PC-3 (cell line): Measurements from ENCODE around the gene FCHO1. TPM values are rescaled to one million over a fixed set of nuclear protein-coding genes. Genes with fewer than 3 reads are reported as not detected.
"Not testable (repeated sequence)": the region's sequence is repeated elsewhere in the genome, so short reads cannot be mapped to it uniquely, and the experiment has no call there.

Experiments used
- ATAC-seq: fragments of 200-7000 bp; cut with Tn5 transposase; 2 replicates; pipeline ENCODE4 v1.9.1; 2020; ENCODE audit warnings: mild to moderate bottlenecking, moderate library complexity
- BruUV-seq: library from RNA; stranded (reverse); fragments of 400-500 nt; replicated peaks from 2 replicates; lab custom pipeline; 2021; lab: Mats Ljungman, UMichigan
- CTCF ChIA-PET: fragments of 300-600 bp; sonication (Branson Sonifier 250); formaldehyde crosslinking; loops from one replicate; lab custom pipeline; 2022; ENCODE audit warnings: antibody characterized with exemption; lab: Charles Lee
- POLR2A ChIA-PET: fragments of 300-600 bp; sonication (Branson Sonifier 250); formaldehyde crosslinking; loops from one replicate; lab custom pipeline; 2022; ENCODE audit warnings: antibody characterized with exemption; ENCODE audit not compliant: unreplicated experiment; lab: Charles Lee
- DNase-seq: peaks from one replicate; pipeline ENCODE4 v3.0.0-alpha.2; 2015
- H2AFZ ChIP-seq: fragments of 300-600 bp; sonication (generic); 2 replicates; pipeline ENCODE4 v1.6.0; 2016; ENCODE audit warnings: antibody characterized with exemption, low read length
- H3F3A ChIP-seq: fragments of 300-600 bp; sonication (generic); one replicate; pipeline ENCODE4 v1.6.0; 2017; ENCODE audit warnings: antibody characterized with exemption, low read length, control low read depth, mild to moderate bottlenecking; ENCODE audit not compliant: unreplicated experiment
- H3K27ac ChIP-seq: fragments of 300-600 bp; sonication (generic); 2 replicates; pipeline ENCODE4 v1.5.1; 2016; ENCODE audit warnings: mild to moderate bottlenecking, low read length
- H3K27me3 ChIP-seq: fragments of 300-600 bp; sonication (generic); 2 replicates; pipeline ENCODE4 v1.6.1; 2016; ENCODE audit warnings: low read length, mixed read lengths
- H3K36me3 ChIP-seq: fragments of 300-600 bp; sonication (generic); 2 replicates; pipeline ENCODE4 v1.6.1; 2016; ENCODE audit warnings: low read depth, mixed run types, low read length, mixed read lengths
- H3K4me1 ChIP-seq: fragments of 300-600 bp; sonication (generic); 2 replicates; pipeline ENCODE4 v1.5.1; 2016; ENCODE audit warnings: low read length; ENCODE audit not compliant: insufficient read depth
- H3K4me2 ChIP-seq: fragments of 300-600 bp; sonication (generic); 2 replicates; pipeline ENCODE4 v1.6.0; 2016; ENCODE audit warnings: low read length
- H3K4me3 ChIP-seq: fragments of 300-600 bp; sonication (generic); 2 replicates; pipeline ENCODE4 v1.5.1; 2016; ENCODE audit warnings: mild to moderate bottlenecking, low read length, mixed read lengths
- H3K79me2 ChIP-seq: fragments of 300-600 bp; sonication (generic); 2 replicates; pipeline ENCODE4 v1.6.1; 2017; ENCODE audit warnings: low read length, mixed read lengths
- H3K9ac ChIP-seq: fragments of 300-600 bp; sonication (generic); 2 replicates; pipeline ENCODE4 v1.6.0; 2016; ENCODE audit warnings: mild to moderate bottlenecking, low read length
- H3K9me2 ChIP-seq: fragments of 300-600 bp; sonication (generic); replicated peaks from 2 replicates; pipeline ENCODE4 v1.6.1; 2016; ENCODE audit warnings: mixed run types, low read length, mixed read lengths
- H3K9me3 ChIP-seq: fragments of 300-600 bp; sonication (generic); 2 replicates; pipeline ENCODE4 v1.6.1; 2016; ENCODE audit warnings: low read length, mixed read lengths
- H4K20me1 ChIP-seq: fragments of 300-600 bp; sonication (generic); 2 replicates; pipeline ENCODE4 v1.6.1; 2016; ENCODE audit warnings: low read length, mixed read lengths
- CTCF ChIP-seq: fragments of 300-600 bp; sonication (generic); conservative IDR thresholded peaks from 2 replicates; pipeline ENCODE4 v1.5.1; 2017; ENCODE audit warnings: antibody characterized with exemption, low read depth, mild to moderate bottlenecking, low read length
- EZH2 ChIP-seq: fragments of 300-600 bp; sonication (generic); IDR thresholded peaks from one replicate; pipeline ENCODE4 v1.6.1; 2017; ENCODE audit warnings: antibody characterized with exemption, mild to moderate bottlenecking, low read length; ENCODE audit not compliant: unreplicated experiment
- EZH2phosphoT487 ChIP-seq: fragments of 300-600 bp; sonication (generic); IDR thresholded peaks from 2 replicates; pipeline ENCODE4 v1.6.1; 2018; ENCODE audit warnings: mild to moderate bottlenecking, antibody characterized with exemption, low read length, borderline replicate concordance
- intact Hi-C: fragments of 100-400 bp; cut with micrococcal nuclease; formaldehyde crosslinking; loops from 2 replicates; pipeline ENCODE4 v1.9.0; 2023
- total RNA-seq: library from RNA; depleted of rRNA; stranded (reverse); fragments of >200 nt; gene quantifications from 2 replicates; pipeline ENCODE4 v1.2.3, GENCODE V29; 2014

FCHO1 gene
- total RNA-seq, 1 experiment from 2014 or later, result 21.0 TPM

GRCh38 chr19:17775991-17776803 lies 24.9 kb downstream of the FCHO1 start:
- H3K36me3 ChIP-seq, result no peaks in the 10 kb centered on the region
- no peak for ATAC-seq
- H3K27me3 ChIP-seq, result no peaks in the 10 kb centered on the region
- no peak overlapping the region for H3K4me2 ChIP-seq
- H4K20me1 ChIP-seq, result no peaks in the 10 kb centered on the region
- H3K27ac ChIP-seq, result no peak overlapping the region
- BruUV-seq, result no TSS peak
- DNase-seq, result peak; percentile 37
- no peak overlapping the region for H3K4me3 ChIP-seq
- H2AFZ ChIP-seq, result no peak overlapping the region
- H3K9me3 ChIP-seq, result no peaks in the 10 kb centered on the region
- POLR2A ChIA-PET, result no interaction called here
- CTCF ChIA-PET, result interaction anchor here (0.7 kb wide), 1 partner anchor 41 kb away, joined by 3 read pairs; no protein-coding TSS in a partner anchor
- intact Hi-C loops, result loop anchor here (5.0 kb wide), 2 partner anchors 81 to 264 kb away; partner anchors contain the start of genes PGLS and RPL18A
- TF ChIP-seq EZH2, result no peak
- TF ChIP-seq EZH2phosphoT487, result no peak
- no peak for TF ChIP-seq CTCF
- H3F3A ChIP-seq, result no peaks in the 10 kb centered on the region
- no peaks in the 10 kb centered on the region for H3K79me2 ChIP-seq
- H3K9me2 ChIP-seq, result no peaks in the 10 kb centered on the region
- H3K4me1 ChIP-seq, result peaks cover 23% of the 10 kb centered on the region
- no peak overlapping the region for H3K9ac ChIP-seq

- H3K27ac ChIP-seq, POLR2A ChIA-PET, DNase-seq, H3K36me3 ChIP-seq, ATAC-seq, H3K4me3 ChIP-seq, H3K4me2 ChIP-seq, H3K79me2 ChIP-seq, CTCF ChIA-PET, H3K9me3 ChIP-seq, H3K9me2 ChIP-seq, H3K27me3 ChIP-seq, H3K9ac ChIP-seq, H3F3A ChIP-seq, H4K20me1 ChIP-seq, BruUV-seq: not testable (repeated sequence)
- intact Hi-C loops, result loop anchor here (2.0 to 5.0 kb wide), 3 partner anchors 19 to 266 kb away; partner anchors contain the start of genes PGLS and RPL18A
- 0 out of 2 replicates have a peak overlapping the region, but pooled peaks have one; percentile 87 for H2AFZ ChIP-seq
- H3K4me1 ChIP-seq, result peaks cover 23% of the 10 kb centered on the region
Measured at GRCh38 chr19:17777840-17778239, 26.6 kb downstream of the FCHO1 start.

- H3K79me2 ChIP-seq, result no peaks in the 10 kb centered on the region
- H3K4me3 ChIP-seq, result peak overlapping the region; percentile 62
- H2AFZ ChIP-seq, result peak overlapping the region; percentile 87
- no peaks in the 10 kb centered on the region for H3K36me3 ChIP-seq
- H3K9ac ChIP-seq, result peak overlapping the region; percentile 68
- H3K27me3 ChIP-seq, result no peaks in the 10 kb centered on the region
- H3K9me3 ChIP-seq, result no peaks in the 10 kb centered on the region
- peak overlapping the region; percentile 81 for H3K4me2 ChIP-seq
- ChIA-PET POLR2A (no interaction called here), CTCF (no interaction called here)
- H3F3A ChIP-seq, result no peaks in the 10 kb centered on the region
- H4K20me1 ChIP-seq, result no peaks in the 10 kb centered on the region
- TF ChIP-seq CTCF (no peak), EZH2 (no peak), EZH2phosphoT487 (no peak)
- peak overlapping the region; percentile 56 for H3K27ac ChIP-seq
- TSS peak; percentile 50 for BruUV-seq
- peak; percentile 94 for DNase-seq
- peaks cover 23% of the 10 kb centered on the region for H3K4me1 ChIP-seq
- ATAC-seq, result peak; percentile 80
- H3K9me2 ChIP-seq, result no peaks in the 10 kb centered on the region
- intact Hi-C loops, result loop anchor here (2.0 to 5.0 kb wide), 3 partner anchors 18 to 266 kb away; partner anchors contain the start of genes PGLS and RPL18A
Measured at GRCh38 chr19:17778251-17778967, 27.1 kb downstream of the FCHO1 start.
